Hematopoietic multipotent progenitor cell treated with erythropoietin and hydrocortisone succinate and interleukin-3 and kit ligand, for 15 days (in vitro differentiated cells): Measurements from ENCODE around the gene LNX1.

ENCODE experiments used
- DNase-seq: peaks from one replicate; pipeline ENCODE4 v3.0.0-alpha.2; 2015; ENCODE audit warnings: low spot score

Gene LNX1

DNA sequence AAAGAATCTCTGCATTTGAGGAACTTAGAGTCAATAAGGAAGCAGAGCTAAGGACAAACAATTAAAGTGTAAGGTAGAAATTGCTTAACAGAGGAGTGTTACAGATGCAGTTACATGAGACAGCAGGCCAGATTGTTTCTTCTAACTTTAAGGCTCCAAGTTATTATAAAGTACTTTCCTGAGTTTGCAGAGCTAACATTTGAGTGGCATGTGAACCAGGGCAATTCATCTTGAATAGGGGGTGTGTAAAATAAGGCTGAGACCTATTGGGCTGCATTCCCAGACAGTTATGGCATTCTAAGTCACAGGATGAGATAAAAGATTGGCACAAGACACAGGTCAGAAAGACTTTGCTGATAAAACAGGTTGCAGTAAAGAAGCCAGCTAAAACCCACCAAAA is 7.6 kb upstream of the LNX1 start:
- no peak for DNase-seq

GRCh38 chr4:53598483-53598882 is 7.2 kb upstream of the LNX1 start:
- DNase-seq = no peak

DNA sequence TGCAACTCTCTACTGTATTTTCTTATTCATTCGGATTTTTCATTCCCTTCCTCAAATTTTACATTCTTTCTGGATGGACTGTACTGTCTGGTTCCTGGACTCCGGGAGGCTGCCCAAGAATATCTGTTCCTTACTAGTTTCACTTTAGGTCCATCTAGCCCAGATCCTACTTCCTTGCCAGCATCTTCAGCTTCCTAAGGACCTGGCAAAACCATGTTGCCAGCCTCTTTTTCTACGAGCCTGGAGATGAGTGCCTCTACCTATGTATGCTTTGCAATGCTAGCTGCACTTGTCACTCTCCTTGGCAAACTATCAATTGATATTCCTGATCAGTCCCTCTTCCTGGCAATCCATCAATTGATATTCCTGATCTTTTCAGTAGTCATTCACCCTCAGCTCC is 5.6 kb upstream of the LNX1 start:
- DNase-seq = no peak

- no peak for DNase-seq
Measured at GRCh38 chr4:53595834-53596233, 4.5 kb upstream of the LNX1 start.

- no peak for DNase-seq
Measured at GRCh38 chr4:53595204-53595603, 3.9 kb upstream of the LNX1 start.

DNA sequence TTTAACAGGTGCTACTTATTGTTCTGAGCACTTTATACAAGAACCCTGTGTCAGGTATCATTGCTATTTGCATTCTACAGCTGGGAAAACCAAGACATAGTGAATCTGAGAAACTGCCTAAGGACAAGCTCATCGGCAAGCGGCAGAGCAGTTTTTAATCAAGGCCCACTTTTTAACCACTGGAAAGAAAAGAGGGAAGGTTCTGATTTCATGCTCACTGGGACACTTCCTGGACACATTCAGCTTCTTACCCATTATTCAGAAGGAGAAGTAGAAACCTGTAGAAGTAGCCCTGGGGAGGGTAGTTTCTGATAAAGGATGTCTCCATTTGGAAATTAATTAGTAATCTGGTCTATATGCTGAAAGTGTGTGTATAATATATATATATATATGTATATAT is 2.5 kb upstream of the LNX1 start:
- no peak for DNase-seq

DNA sequence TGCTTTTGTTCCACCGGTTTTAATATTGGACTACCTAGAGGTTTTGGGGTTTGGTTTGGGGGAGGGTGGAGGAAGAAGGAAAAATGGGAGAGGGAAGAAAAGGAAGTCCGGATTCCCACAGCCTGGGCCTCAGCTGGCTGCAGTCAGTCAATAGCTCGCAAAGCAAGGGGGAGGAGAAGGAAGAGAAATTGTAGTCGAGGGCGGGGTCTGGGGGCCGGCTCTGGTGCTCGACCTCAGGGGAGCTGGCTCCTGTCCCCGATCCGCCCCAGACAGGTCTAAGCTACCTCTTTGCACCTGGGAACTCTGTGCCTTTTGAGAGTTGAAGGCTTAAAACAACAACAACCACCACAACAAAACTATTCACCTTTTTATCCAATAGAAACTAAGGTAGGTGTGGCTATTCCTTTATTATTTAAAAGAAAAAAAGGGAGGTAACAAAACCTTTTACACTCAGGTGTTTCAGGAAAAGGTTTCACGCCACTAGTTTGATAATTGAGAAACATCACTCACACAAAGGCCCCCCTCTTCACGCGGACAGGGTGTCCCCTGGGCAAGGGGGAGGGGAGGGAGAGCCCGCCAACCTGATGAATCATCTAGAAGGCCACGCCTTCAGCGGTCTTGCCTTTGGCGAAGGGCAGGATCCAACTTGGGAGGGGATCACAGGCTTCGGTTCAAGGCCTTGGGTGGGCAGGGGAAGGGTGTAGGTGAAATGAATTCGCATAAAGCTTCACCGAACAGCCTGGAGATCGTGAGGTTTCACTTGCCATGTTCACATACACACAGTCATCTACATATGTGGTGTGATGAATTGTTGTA is 1.6 kb upstream of the LNX1 start:
- no peak for DNase-seq

GRCh38 chr4:53592122-53592521 is 836 bp upstream of the LNX1 start:
- DNase-seq = no peak

- no peak for DNase-seq
Measured at GRCh38 chr4:53590187-53590586, 1.1 kb downstream of the LNX1 start.

GRCh38 chr4:53589511-53589910 is 1.8 kb downstream of the LNX1 start:
- DNase-seq = no peak

GRCh38 chr4:53587135-53587534 is 4.2 kb downstream of the LNX1 start:
- no peak for DNase-seq

DNA sequence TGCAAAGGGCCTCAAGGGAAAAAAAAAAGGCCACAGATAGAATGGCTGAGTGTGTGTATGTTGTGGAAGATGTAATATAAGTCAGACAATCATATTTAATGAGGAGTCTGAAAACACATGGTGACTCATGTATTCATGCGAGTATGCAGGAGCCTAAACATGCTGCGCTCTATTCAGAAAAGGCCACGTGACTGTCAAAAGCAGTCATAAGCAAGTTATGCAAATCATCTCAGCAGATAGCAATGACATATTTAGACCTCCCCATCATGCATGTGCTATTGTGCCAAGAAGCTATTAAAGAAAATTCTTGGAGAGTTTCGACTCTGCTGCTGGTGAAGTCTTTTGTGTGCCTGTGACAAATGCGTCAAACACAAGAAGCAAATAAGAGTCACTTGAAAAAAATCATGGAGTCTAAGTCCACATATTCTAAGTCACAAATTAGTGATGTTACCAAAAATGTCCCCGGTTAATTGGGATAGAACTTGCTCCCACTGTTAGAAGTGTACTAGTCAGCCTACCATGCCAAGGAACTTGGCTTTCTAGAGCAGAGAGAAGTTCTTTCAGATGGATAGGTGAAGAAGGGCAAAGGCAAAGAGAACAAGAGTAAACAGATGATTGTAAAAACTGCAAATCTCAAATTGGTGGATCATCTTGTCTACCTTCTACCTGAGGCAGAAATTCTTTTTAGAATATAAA is 5.0 kb downstream of the LNX1 start:
- no peak for DNase-seq

GRCh38 chr4:53584658-53585057 is 6.6 kb downstream of the LNX1 start:
- no peak for DNase-seq

DNA sequence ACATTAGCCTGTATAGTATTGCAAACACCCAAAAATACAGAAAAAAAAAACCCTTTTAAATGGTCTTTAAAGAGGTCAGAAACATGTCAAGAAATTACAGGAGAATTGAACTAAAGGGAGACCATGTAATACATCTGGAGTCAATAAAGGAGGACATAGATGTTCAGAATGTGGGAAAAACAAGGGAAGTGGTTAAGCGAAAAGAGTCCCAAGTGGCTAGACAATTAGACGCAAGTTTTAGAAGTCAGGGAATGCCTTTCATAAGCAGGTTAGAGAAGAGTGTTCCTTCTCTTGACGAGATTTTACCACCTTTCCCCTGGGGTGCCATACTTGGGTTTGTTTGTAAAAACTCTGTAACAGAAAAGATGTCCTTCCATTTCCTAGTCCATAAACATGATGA is 7.8 kb downstream of the LNX1 start:
- DNase-seq = no peak

- DNase-seq = no peak
Measured at GRCh38 chr4:53582194-53582593, 9.1 kb downstream of the LNX1 start.

DNA sequence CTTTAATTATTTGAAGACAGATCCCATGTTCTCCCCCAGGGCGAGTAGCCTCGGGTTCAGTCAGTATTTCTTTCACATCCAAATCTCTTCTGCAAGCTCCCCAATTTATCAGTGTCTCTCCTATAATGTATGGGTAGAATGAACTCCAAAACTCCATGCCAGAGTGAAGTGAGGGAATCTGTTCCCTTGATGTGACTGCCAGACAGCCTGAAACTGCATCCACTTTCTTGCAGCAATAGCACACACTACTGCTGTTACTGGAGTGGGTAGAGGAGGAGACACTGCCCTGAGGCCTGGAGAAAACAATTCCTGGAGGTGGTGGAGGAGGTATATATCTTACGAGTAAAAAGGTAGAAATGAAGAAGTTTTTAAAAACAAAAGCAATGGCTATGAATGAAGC is 11.0 kb downstream of the LNX1 start:
- no peak for DNase-seq

- no peak for DNase-seq
Measured at GRCh38 chr4:53579826-53580225, 11.5 kb downstream of the LNX1 start.

DNA sequence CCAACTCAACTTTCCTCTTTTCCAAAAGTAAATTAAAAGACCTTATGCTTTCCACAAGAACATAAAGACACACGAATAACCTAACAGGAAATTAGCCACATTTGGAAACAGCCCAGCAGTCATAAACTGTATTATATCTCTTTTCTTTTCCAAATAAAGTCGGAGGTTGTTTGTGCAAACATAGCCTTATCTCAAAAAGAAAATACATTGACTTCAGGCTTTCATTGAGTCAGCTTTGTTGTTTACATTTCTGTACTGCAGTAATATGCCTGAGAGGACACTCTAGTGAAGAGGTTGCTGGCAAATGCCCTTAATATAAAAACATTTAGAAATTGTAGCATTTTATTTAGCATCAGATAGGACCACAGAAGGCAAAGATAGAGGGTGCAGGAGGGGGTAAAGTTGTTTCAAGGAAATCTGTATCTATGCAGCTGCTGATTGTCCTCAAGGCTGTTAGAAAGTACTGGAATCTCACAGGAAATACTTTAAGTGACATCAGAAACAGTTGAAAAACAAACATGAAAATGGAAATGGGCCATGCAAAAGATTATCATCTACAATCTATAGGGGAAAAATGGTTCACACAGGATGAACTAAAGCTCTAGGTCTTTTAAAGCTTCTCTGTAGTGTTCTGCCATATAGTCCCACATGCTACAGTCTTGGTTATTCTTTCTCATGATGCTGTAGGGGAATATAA is 14.5 kb downstream of the LNX1 start:
- DNase-seq = no peak

GRCh38 chr4:53576071-53576617 is 15.1 kb downstream of the LNX1 start:
- DNase-seq = no peak

GRCh38 chr4:53575552-53575951 is 15.7 kb downstream of the LNX1 start:
- no peak for DNase-seq

- DNase-seq = no peak
Measured at GRCh38 chr4:53574528-53574927, 16.8 kb downstream of the LNX1 start.

DNA sequence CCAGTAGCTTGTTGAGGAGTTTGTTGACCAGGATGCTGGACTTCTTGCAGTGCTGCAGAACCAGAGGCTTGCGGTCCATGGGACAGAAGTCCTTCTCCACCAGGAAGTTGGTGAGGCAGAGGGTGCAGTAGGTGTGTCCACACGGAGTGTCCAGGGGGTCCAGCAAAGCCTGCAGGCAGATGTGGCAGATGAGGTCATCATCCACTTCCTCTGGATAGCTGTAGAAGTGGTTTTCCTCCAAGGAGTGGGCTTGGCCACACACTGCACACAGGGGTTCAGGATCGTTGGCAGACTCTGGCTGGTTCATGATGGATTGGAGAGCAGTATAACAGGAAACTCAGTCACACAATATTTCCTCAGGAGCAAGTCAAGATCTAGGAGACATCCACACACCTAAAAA is 17.6 kb downstream of the LNX1 start:
- DNase-seq = no peak

DNA sequence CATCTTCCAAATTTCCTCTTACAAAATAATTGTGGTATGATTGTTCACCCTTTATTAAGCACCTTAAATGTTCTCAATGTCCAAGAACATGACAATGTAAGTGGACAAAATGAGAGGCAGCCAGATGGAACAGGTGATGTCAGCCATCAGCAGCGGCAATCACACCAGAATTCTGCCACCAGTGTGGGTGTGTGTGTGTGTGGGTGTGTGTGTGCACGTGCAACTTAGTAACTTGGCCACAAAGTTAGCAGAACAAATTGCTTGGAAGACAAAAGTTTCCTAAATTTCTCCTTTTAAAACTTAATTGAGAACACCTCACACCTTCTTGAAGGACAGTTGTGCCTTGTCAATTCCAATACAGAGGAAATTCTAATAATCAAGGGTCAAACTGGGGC is 18.7 kb downstream of the LNX1 start:
- DNase-seq = no peak
